NOMO-1 treated with dmso at 0.1 percent for 144 hours (cell line): ENCODE results near the gene VWC2L.

Source experiments
- DNase-seq: peaks from one replicate; lab custom pipeline; 2025; ENCODE audit not compliant: unreplicated experiment; lab: John Stamatoyannopoulos, UW

Gene VWC2L

DNA sequence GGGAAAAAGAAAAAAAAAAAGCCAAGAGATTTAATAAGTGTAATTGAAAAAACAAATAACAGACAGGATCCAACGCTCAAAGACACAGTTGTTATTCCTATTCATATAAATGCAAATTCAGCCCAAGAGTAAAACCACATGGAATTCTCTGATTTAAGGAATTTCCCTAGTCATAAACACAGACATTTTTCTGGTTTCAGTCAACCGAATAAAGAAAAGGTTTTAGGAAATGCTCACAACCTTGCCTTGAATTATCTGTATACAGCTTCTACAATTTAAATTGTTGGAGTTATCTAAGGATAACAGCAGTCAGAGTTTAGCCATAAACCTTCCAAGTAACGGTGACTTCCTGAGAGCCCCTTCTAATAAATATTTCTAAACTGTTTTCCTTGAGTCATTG, 122.7 kb downstream of the VWC2L start:
- no peak for DNase-seq

DNA sequence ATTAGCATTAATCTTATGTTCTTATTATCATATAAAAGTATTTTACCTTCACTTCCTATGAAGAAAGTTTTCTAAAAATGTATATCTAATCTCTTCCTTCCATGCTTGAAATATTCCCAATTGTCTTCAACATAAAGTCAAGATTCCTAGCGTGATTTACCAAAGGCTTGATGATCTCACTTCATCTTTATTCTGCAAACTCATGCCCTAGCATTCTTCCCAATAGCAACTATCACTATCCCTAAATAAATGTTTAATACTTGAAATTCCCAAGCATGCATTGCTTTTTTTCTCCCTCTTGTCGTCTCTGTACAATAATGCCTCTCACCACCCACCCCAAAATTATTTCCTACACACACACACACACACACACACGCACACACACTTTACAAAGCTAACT, 125.8 kb downstream of the VWC2L start:
- no peak for DNase-seq

DNA sequence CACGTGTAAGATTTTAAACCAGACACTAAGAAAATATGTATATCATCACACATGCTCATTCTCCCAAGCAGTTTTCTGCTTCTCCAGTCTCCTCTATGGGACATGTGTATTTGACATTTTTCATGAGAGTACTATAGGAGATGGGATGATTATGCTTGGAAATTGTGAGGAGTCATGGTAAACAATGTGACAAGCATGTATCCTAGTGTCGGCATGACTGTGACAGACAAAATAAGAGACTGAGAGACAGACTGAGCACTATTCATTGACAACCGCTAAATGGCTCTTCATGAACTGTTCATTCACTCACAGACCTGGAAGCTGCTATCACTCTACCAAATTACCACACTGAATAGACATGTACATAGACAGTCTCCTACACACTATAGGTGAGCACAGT, 127.1 kb downstream of the VWC2L start:
- no peak for DNase-seq

GRCh38 chr2:214542295-214542694, 131.4 kb downstream of the VWC2L start:
- no peak for DNase-seq

DNA sequence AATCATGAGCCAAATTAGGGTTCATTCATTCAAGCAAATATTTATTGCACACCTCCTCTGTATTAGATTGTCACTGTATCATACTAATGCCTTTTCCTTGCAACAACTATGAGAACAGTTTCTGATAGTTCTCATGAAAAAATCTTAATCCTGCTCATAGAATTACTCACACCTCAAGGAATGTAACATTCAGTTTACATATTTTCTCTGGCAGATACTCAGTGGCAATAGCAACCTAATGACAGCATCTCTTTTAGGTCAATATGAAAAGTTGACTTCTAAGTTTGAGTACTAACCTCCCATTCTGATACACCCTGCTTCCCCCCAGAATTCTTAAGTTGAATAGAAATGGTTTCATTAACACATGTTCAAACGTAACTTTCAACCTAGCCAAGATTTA, 132.0 kb downstream of the VWC2L start:
- DNase-seq = no peak

DNA sequence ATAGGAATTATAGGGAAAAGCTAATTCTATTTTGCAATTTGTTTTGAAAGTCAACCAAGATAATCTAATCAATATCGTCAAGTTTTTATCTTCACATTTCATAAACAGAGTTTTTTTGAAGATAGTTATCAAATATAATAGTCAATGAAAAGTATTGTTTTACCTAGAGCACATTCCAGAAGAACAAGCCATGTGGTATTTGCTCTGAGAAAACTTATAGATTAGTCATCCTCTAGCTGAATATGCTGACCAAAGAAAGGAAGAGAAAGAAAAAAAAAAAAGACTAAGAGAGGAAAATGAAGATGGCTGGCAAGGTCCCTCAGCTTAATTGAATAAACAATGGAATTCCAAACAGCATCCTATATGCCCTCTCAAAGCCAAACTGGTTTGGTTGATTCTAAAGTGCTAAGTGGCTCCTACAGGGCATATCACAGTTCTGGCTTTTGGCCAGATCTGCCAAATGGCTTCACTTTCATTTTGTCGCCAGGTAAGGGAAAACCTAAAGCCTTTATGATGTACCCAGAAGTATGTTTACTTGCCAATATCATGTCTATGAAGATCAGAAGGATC, 132.6 kb downstream of the VWC2L start:
- DNase-seq = no peak

DNA sequence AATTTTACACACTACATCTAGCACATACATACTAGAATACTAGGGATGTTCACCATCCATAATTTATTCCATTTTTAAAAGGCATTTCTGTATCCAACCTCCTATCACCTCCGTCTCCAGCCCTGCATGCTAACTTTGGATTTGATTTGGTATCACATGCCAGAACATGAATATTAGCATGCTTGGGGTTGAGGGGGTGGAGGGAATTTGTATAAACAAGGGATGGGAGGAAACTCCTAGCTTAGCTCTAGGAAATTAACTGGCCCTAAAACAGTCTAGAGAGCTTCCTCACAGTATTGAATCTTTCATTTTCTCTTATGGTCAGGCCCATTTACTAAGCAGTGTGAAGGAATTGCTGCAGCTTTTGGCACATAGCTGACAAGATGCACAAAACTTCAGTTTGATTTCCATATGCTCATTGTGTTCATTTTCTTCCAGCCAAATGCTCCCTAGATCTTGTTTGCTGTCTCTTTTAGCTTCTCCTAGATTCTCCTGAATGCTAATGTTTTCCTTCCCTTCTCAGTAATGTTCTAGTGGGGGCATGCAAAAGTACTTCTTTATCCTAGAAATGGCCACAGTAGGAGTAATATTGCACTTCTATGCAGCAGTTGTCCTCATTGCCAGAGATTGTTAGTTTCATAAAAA, 135.2 kb downstream of the VWC2L start:
- DNase-seq = no peak

DNA sequence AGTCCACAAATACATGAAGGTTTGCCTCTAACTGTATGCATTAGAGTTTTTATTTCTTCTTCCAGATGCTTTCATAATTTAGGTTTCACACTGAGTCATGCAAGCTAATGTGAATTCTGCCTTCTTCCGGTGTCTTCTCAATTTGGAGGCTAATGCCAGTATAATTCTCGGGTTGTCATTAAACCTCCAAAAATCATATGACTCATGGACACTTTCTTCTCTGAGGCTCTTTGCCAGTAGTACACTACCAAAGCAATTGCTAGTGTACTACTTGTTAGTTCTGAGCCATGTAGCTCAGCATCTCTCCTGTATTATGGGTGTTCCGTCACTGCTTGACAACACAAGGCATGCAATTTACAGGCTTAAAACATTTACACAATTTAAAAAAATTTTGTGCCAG, 137.1 kb downstream of the VWC2L start:
- no peak for DNase-seq

- no peak for DNase-seq
Measured at GRCh38 chr2:214549946-214550345, 139.1 kb downstream of the VWC2L start.

- DNase-seq = peak; percentile 69
Measured at GRCh38 chr2:214550786-214551185, 139.9 kb downstream of the VWC2L start.

DNA sequence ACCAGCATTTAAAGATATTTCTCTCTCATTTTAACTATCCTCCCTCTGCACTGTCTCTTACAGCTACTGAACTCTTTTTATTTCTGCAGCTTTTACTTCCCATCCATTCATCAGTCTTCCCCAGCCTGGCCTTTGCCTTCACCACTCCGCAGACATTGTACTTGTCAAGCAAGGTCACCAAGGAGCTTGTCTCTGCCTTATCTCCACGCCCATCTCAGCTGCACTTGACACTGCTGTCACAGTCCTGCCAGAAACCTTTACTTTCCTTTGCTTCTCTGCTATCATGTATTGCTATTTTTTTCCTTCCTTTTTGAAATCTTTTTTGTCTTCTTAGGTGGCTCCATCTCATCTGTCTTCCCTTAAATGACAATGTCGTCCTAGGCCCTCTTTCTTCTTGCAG, 147.0 kb downstream of the VWC2L start:
- DNase-seq = no peak

GRCh38 chr2:214558341-214558740, 147.5 kb downstream of the VWC2L start:
- DNase-seq = no peak

GRCh38 chr2:214560176-214560575, 149.3 kb downstream of the VWC2L start:
- DNase-seq = no peak

DNA sequence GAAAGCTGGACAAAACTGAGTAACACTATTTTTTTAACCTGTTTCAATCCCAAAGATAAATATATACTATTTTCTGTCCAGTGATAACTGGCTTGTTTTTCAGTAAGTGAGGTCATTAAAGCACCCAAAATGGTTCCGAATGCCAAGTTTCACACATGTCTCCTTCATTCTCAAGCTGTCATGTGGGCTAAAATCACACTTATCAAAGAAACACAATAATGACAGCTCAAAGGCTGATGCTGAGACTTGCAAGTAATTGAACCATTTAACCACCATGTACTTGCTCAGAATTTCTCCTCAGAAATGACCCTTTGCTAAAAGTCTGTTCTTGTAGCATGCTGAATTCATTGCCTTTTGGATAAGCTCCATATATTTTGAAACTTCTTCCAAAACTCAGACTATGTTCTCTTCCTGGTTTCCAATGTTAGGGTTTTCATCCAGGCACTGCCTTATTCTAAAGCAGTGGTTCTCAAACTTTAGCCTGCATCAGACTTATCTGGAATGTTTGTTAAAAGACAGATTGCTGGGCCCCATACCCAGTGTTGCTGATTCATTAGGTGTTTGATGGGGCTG, 149.8 kb downstream of the VWC2L start:
- no peak for DNase-seq

- DNase-seq = no peak
Measured at GRCh38 chr2:214565246-214565645, 154.4 kb downstream of the VWC2L start.

GRCh38 chr2:214566457-214566856, 155.6 kb downstream of the VWC2L start:
- no peak for DNase-seq

DNA sequence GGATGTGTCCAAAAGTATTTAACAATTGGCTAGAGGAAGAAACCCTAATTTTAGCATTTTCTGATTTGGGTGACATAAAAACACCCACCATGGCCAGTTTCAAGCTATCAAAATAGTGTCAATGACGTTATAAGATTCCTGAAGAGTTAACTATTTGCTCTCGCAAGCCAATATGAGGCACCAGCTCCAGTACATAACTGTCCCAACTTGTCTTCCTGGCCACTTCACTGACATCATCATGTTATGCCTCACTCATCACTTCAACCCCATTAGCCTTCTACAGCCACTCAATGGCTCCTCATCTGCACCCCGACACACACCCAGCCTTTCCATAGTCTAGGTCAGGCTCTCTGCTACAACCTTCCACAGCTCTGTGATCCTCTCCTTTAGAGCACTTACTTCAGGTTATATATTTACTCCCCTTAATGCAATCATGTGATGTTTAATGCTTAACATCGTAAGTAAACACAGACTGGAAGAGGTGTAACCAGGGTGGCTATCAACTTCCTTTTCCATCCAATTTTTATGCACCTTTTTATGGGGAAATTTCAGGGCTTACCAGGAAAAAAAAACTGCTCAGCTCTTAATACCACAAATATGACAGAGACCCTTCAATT, 158.7 kb downstream of the VWC2L start:
- DNase-seq = no peak

- DNase-seq = no peak
Measured at GRCh38 chr2:214574084-214574781, 163.4 kb downstream of the VWC2L start.

DNA sequence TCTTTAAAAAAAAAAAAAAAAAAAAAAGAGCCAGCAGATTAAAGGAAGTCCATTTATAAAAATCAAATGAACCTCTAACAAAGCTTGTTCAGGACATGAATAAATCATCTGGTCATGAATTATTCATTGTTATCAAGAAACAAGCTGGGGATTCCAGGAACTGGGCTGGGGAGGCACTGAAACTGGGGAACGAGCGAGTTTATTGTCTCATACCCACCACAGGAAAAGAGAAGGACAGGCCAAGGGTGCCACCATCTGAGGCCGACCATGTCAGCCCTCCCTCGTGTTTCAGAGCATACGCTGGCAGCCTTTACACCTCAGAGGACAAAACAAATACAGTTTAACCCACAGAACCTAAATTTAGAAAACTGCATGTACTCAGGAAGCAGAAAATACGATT, 164.2 kb downstream of the VWC2L start:
- DNase-seq = no peak

GRCh38 chr2:214575465-214575864, 164.6 kb downstream of the VWC2L start:
- no peak for DNase-seq

DNA sequence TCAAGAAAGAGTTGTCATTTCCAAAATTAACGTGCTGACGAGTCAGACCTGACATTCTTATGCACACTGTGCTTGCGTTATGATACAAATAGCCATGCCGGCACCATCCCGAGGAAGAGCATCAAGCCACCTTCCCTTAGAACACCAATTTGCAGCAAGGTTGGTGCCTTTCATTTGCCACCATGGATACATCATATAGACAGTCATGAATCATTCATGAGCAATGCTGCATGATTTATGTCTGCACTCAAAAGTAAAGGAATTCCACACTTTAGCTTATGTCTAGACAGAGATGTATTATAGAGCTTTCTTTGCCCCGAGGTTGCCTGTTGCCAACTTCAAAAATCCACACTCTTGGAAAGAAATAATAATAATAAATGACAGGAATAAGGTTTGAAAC, 166.9 kb downstream of the VWC2L start:
- no peak for DNase-seq

- no peak for DNase-seq
Measured at GRCh38 chr2:214578442-214578841, 167.6 kb downstream of the VWC2L start.
